ENCODE results near the gene ALK. TPM values are rescaled to one million over a fixed set of nuclear protein-coding genes. Genes with fewer than 3 reads are reported as not detected.

Gene ALK
- total RNA-seq, 1 experiment from 2014 or later, result not detected

DNA sequence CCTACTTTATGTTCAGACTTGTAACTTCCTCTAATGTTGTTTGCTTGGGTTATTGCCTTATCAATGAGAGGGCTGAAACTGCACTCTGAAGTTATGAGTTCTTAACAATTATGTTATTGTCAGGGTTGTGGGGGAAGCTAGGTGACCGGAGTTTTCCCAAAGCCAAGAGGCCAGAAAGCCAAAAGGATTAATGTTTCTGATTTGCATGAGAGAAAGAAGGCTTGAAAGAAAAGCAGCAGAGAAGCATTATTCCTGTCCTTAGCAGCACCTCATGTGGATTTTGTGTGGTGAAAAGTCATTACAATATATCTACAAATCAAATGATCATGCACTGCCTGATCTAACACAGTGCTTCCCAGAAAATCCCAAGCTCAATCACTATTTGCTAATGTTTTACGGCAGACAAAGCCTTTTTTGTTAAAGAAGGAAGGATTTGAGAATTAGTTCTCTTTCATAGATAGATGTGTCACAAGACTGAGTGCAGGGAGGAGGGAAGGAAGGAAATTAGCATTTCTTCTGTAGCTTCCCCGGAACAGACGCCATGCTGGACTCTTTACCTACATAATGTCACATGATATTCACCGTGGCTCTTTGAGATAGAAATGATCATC is 203.2 kb downstream of the ALK start:
- no peak overlapping the region; a peak in 1 of 5 replicates for H3K4me3 Mint-ChIP-seq

More for the DNA sequence above, 203.2 kb downstream of the ALK start:
- no peaks in the 10 kb centered on the region for H3K9me3 ChIP-seq (ENCODE audit: control insufficient read depth, low read depth, low read length)
- no peak overlapping the region for H2BK15ac ChIP-seq (ENCODE audit: low read depth, low read length)
- no peaks in the 10 kb centered on the region for H4K20me1 ChIP-seq (ENCODE audit: control insufficient read depth, insufficient read depth, insufficient read length)
- H2AFZ ChIP-seq (ENCODE audit: low read length), result peak overlapping the region; percentile 34
- no peak overlapping the region for H3K4ac ChIP-seq (ENCODE audit: low read depth, low read length)
- H3K79me2 ChIP-seq (ENCODE audit: insufficient read depth, low read length), result no peaks in the 10 kb centered on the region
- H3K23me2 ChIP-seq (ENCODE audit: insufficient read length, low read depth, low read length, poor library complexity, severe bottlenecking), result no peaks in the 10 kb centered on the region
- no CpG with 5 or more reads among the region's 5 CpGs for WGBS (ENCODE audit: extremely low coverage, insufficient read length, low lambda C conversion rate)
- DNase-seq, result no peak
- no peak overlapping the region for H3T11ph ChIP-seq (ENCODE audit: low read length)
- no peak overlapping the region for H2BK5ac ChIP-seq (ENCODE audit: insufficient read length, low read length)
- no peak overlapping the region for H4K91ac ChIP-seq (ENCODE audit: insufficient read length, low read depth, low read length)
- no peaks in the 10 kb centered on the region for H3K36me3 Mint-ChIP-seq (ENCODE audit: insufficient read depth in 1 of 3, low read depth in 3 of 3)
- H3K23ac ChIP-seq (ENCODE audit: insufficient read length, low read depth, low read length), result no peak overlapping the region
- H3K79me1 ChIP-seq (ENCODE audit: insufficient read depth, low read depth, low read length, poor library complexity, severe bottlenecking), result no peaks in the 10 kb centered on the region
- no peak overlapping the region for H3K27ac ChIP-seq (ENCODE audit: insufficient read length, low read depth, low read length)
- TF ChIP-seq, protein P1, sequence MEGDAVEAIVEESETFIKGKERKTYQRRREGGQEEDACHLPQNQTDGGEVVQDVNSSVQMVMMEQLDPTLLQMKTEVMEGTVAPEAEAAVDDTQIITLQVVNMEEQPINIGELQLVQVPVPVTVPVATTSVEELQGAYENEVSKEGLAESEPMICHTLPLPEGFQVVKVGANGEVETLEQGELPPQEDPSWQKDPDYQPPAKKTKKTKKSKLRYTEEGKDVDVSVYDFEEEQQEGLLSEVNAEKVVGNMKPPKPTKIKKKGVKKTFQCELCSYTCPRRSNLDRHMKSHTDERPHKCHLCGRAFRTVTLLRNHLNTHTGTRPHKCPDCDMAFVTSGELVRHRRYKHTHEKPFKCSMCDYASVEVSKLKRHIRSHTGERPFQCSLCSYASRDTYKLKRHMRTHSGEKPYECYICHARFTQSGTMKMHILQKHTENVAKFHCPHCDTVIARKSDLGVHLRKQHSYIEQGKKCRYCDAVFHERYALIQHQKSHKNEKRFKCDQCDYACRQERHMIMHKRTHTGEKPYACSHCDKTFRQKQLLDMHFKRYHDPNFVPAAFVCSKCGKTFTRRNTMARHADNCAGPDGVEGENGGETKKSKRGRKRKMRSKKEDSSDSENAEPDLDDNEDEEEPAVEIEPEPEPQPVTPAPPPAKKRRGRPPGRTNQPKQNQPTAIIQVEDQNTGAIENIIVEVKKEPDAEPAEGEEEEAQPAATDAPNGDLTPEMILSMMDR (conservative IDR thresholded peaks at IDR 0.05), result no peak
- H3K27ac Mint-ChIP-seq, result peak overlapping the region in 2 of 3 experiments; percentile 26 to 86; a peak in 2 of 7 replicates
- no peak overlapping the region for H3K9ac ChIP-seq (ENCODE audit: extremely low read depth, insufficient read length, low read length)
- no peak overlapping the region for H3K14ac ChIP-seq (ENCODE audit: insufficient read depth, low read length)
- no peak overlapping the region for H2AK5ac ChIP-seq (ENCODE audit: insufficient read length, low read length)
- H3K9me3 Mint-ChIP-seq, result peaks cover 0 to 3% of the 10 kb centered on the region in 2 experiments; a peak in 1 of 5 replicates
- no peak overlapping the region for H4K8ac ChIP-seq (replicated peaks; ENCODE audit: insufficient read length, low read depth, low read length)
- H3K27me3 Mint-ChIP-seq (ENCODE audit: low read depth), result peaks cover 1% of the 10 kb centered on the region
- H3K18ac ChIP-seq (ENCODE audit: insufficient read length, low read depth, low read length), result no peak overlapping the region
- H3K4me1 ChIP-seq (ENCODE audit: insufficient read depth, low read length), result peaks cover 17% of the 10 kb centered on the region; the same call in 1 of the 2 replicates
- no peak overlapping the region for H3K56ac ChIP-seq (ENCODE audit: insufficient read length, low read depth, low read length)
- no peak overlapping the region for H2BK120ac ChIP-seq (ENCODE audit: low read depth, low read length, poor library complexity, severe bottlenecking)
- no peak overlapping the region for H4K5ac ChIP-seq (ENCODE audit: insufficient read length, low read depth, low read length)
- no peak overlapping the region for H2BK20ac ChIP-seq (ENCODE audit: low read depth, low read length, poor library complexity, severe bottlenecking)
- H2BK12ac ChIP-seq (ENCODE audit: insufficient read length, low read depth, low read length), result no peak overlapping the region
- peaks cover 31% of the 10 kb centered on the region in 2 experiments for H3K4me1 Mint-ChIP-seq
- no peak overlapping the region for H3K4me2 ChIP-seq (ENCODE audit: insufficient read depth, insufficient read length, low read length)
- H3K27me3 ChIP-seq (ENCODE audit: insufficient read depth, low read length), result no peaks in the 10 kb centered on the region
